K562 (cell line): Measurements from ENCODE around the gene RERE.

Source experiments
- BRCA1 ChIP-seq, 2 experiments: fragments of 450-650 bp in 1 of 2; sonication (generic) in 1 of 2; formaldehyde crosslinking in 1 of 2; IDR thresholded peaks; 2 replicates each; pipeline versions ENCODE4 v1.5.0 to v1.6.1; 2017 to 2020; ENCODE audit warnings: mild to moderate bottlenecking in 1 of 2, missing genetic modification reagents in 1 of 2
- BRD9 ChIP-seq: fragments of 450-650 bp; IDR thresholded peaks from 2 replicates; pipeline ENCODE4 v1.6.1; 2018; ENCODE audit warnings: low read depth; ENCODE audit not compliant: partially characterized antibody
- CBFB ChIP-seq: sonication (generic); formaldehyde crosslinking; IDR thresholded peaks from 2 replicates; pipeline ENCODE4 v1.4.0; 2020; ENCODE audit warnings: mild to moderate bottlenecking, missing genetic modification reagents
- NFIC ChIP-seq: fragments of 450-650 bp; IDR thresholded peaks from 2 replicates; pipeline ENCODE4 v1.6.1; 2017; ENCODE audit warnings: mild to moderate bottlenecking, inconsistent platforms
- ZNF146 ChIP-seq: IDR thresholded peaks from one replicate; pipeline ENCODE4 v1.6.1; 2018; ENCODE audit warnings: missing compliant biosample characterization; ENCODE audit not compliant: unreplicated experiment
- TF ChIP-seq, protein P1 (sequence below), 3 experiments: IDR thresholded peaks in 2 of 3; conservative IDR thresholded peaks in 1 of 3; 2 replicates each; pipeline ENCODE4 v1.5.1; 2011 to 2012; ENCODE audit warnings: low read length in 3 of 3, mild to moderate bottlenecking in 3 of 3, control low read depth in 2 of 3, improper control_type of control experiment in 1 of 3, inconsistent platforms in 1 of 3, low read depth in 1 of 3, mixed read lengths in 1 of 3, moderate library complexity in 1 of 3; ENCODE audit not compliant: insufficient read depth in 2 of 3

DNA sequence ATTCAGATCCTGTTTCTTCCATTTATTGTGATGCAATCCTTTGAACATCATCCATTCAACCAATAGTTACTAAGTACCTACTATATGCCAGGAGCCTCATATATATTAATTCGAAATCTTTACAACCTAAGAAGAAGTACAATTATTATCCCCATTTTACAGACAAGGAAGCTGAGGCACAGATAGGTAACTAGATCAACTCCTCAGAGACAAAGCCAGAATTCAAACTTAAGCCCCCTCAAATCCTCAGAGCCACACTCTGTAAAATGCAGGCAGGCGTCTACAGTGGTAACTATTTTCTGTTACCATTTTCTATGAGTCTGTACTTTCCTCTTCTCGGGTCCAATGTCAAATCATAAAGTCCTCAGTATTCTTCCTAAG is 391.7 kb downstream of the RERE start:
- TF ChIP-seq BRD9 (no peak), NFIC (no peak), CBFB (CRISPR knock-in tag) (no peak), BRCA1 (IDR thresholded peaks at IDR 0.05) (no peak), BRCA1 (CRISPR knock-in tag; IDR thresholded peaks at IDR 0.05) (no peak), ZNF146 (CRISPR knock-in tag) (no peak)
- TF ChIP-seq, protein P1, sequence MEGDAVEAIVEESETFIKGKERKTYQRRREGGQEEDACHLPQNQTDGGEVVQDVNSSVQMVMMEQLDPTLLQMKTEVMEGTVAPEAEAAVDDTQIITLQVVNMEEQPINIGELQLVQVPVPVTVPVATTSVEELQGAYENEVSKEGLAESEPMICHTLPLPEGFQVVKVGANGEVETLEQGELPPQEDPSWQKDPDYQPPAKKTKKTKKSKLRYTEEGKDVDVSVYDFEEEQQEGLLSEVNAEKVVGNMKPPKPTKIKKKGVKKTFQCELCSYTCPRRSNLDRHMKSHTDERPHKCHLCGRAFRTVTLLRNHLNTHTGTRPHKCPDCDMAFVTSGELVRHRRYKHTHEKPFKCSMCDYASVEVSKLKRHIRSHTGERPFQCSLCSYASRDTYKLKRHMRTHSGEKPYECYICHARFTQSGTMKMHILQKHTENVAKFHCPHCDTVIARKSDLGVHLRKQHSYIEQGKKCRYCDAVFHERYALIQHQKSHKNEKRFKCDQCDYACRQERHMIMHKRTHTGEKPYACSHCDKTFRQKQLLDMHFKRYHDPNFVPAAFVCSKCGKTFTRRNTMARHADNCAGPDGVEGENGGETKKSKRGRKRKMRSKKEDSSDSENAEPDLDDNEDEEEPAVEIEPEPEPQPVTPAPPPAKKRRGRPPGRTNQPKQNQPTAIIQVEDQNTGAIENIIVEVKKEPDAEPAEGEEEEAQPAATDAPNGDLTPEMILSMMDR (IDR thresholded peaks at IDR 0.05 in 2 of 3, conservative IDR thresholded peaks at IDR 0.05 in 1 of 3; ENCODE audit: insufficient read depth in 2 of 3, low read depth in 1 of 3, low read length in 3 of 3): no peak
